Testis (tissue), 2 donors: ENCODE data around the gene DNAJC30.

Experiments used
- POLR2A ChIP-seq: fragments of 450-650 bp; IDR thresholded peaks from one replicate; pipeline ENCODE4 v1.6.1; 2017; ENCODE audit warnings: antibody characterized with exemption, mild to moderate bottlenecking, moderate library complexity
- TF ChIP-seq, protein P1 (sequence below), 3 experiments: fragments of 450-650 bp in 2 of 3; fragments of 200-600 bp in 1 of 3; sonication (generic) in 1 of 3; IDR thresholded peaks; one replicate each; pipeline ENCODE4 v1.5.1; 2016 to 2019; ENCODE audit warnings: antibody characterized with exemption in 3 of 3, mild to moderate bottlenecking in 2 of 3, moderate library complexity in 1 of 3

DNA sequence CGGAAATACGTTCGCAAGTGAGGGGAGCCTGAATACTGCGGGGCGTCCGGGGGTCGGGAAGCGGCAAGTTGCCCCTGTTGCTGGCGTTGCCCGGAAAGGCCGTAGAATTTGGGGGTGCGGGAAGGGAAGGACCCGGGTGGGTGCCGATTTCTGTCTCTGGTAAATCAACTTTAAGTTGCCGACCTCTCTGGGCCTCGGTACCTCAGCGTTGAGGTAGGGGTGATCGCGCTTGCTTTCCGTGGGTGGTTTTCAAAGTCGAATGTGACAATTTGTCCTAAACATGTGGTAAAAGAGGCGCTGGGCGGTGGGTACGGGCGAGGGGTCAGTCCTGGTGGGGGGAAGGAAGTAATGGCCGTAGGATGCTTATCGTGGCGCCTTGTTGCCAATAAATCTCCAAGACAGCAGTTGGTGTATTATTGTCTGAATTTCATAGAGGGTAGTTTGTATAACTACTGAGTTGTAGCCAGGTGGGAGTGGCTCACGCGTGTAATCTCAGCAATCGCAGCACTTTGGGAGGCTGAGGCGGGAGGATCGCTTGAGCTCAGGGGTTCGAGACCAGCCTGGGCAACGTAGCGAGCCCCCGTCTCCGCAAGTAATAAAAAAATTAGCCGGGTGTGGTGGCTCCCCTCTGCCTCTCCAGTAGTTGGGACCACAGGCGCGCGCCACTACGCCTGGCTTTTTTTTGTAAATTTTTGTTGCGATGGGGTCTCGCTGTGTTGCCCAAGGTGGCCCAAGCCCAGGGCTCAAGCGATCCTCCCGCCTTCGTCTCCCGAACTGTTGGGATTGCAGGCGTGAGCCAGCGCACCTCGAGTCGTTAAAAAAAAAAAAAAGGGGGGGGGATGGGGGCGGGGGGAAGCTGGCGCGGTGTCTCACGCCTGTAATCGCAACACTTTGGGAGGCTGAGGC is 788 bp upstream of the DNAJC30 start:
- TF ChIP-seq POLR2A: no peak
- TF ChIP-seq, protein P1, sequence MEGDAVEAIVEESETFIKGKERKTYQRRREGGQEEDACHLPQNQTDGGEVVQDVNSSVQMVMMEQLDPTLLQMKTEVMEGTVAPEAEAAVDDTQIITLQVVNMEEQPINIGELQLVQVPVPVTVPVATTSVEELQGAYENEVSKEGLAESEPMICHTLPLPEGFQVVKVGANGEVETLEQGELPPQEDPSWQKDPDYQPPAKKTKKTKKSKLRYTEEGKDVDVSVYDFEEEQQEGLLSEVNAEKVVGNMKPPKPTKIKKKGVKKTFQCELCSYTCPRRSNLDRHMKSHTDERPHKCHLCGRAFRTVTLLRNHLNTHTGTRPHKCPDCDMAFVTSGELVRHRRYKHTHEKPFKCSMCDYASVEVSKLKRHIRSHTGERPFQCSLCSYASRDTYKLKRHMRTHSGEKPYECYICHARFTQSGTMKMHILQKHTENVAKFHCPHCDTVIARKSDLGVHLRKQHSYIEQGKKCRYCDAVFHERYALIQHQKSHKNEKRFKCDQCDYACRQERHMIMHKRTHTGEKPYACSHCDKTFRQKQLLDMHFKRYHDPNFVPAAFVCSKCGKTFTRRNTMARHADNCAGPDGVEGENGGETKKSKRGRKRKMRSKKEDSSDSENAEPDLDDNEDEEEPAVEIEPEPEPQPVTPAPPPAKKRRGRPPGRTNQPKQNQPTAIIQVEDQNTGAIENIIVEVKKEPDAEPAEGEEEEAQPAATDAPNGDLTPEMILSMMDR (IDR thresholded peaks at IDR 0.05): no peak
